Loucy (cell line): ENCODE data around the gene SCAANT1.

Experiments used
- H2AFZ ChIP-seq: fragments of 200-600 bp; sonication (generic); 2 replicates; pipeline ENCODE4 v1.6.0; 2016; ENCODE audit warnings: antibody characterized with exemption, mild to moderate bottlenecking, low read length, moderate library complexity
- H3F3A ChIP-seq: fragments of 200-600 bp; 2 replicates; pipeline ENCODE4 v1.6.0; 2016; ENCODE audit warnings: antibody characterized with exemption, low read depth, mild to moderate bottlenecking
- H3K27me3 ChIP-seq: fragments of 200-600 bp; sonication (generic); 2 replicates; pipeline ENCODE4 v1.6.1; 2014; ENCODE audit warnings: low read length, mild to moderate bottlenecking; ENCODE audit not compliant: insufficient read depth, poor library complexity, severe bottlenecking
- H3K36me3 ChIP-seq: fragments of 200-600 bp; sonication (generic); 2 replicates; pipeline ENCODE4 v1.6.1; 2016; ENCODE audit warnings: low read length; ENCODE audit not compliant: insufficient read depth
- H3K4me1 ChIP-seq: fragments of 200-600 bp; sonication (generic); 2 replicates; pipeline ENCODE4 v1.5.1; 2014; ENCODE audit warnings: low read length, mild to moderate bottlenecking; ENCODE audit not compliant: insufficient read depth, poor library complexity, severe bottlenecking
- H3K4me2 ChIP-seq: fragments of 200-600 bp; sonication (generic); 2 replicates; pipeline ENCODE4 v1.6.0; 2014; ENCODE audit warnings: antibody characterized with exemption, low read length, low read depth, mild to moderate bottlenecking; ENCODE audit not compliant: poor library complexity, severe bottlenecking
- H3K4me3 ChIP-seq: fragments of 200-600 bp; sonication (generic); 2 replicates; pipeline ENCODE4 v1.5.1; 2014; ENCODE audit warnings: low read length, mild to moderate bottlenecking, mixed read lengths; ENCODE audit not compliant: poor library complexity, severe bottlenecking
- H3K79me2 ChIP-seq: fragments of 200-600 bp; sonication (generic); 2 replicates; pipeline ENCODE4 v1.6.1; 2014; ENCODE audit warnings: low read length; ENCODE audit not compliant: insufficient read depth
- H3K9ac ChIP-seq: fragments of 200-600 bp; sonication (generic); 2 replicates; pipeline ENCODE4 v1.6.0; 2014; ENCODE audit warnings: mild to moderate bottlenecking, low read depth, low read length, moderate library complexity; ENCODE audit not compliant: poor library complexity, severe bottlenecking
- H3K9me2 ChIP-seq: fragments of 200-600 bp; sonication (generic); replicated peaks from 2 replicates; pipeline ENCODE4 v1.6.1; 2016; ENCODE audit warnings: low read depth, low read length, mixed read lengths
- H3K9me3 ChIP-seq: fragments of 200-600 bp; sonication (generic); 2 replicates; pipeline ENCODE4 v1.6.1; 2014; ENCODE audit warnings: mild to moderate bottlenecking, antibody characterized with exemption, low read length, low read depth; ENCODE audit not compliant: insufficient read depth
- H4K20me1 ChIP-seq: fragments of 200-600 bp; sonication (generic); 2 replicates; pipeline ENCODE4 v1.6.0; 2014; ENCODE audit warnings: antibody characterized with exemption, low read length, mild to moderate bottlenecking; ENCODE audit not compliant: insufficient read depth, poor library complexity, severe bottlenecking
- EZH2phosphoT487 ChIP-seq: fragments of 200-600 bp; IDR thresholded peaks from 2 replicates; pipeline ENCODE4 v1.6.1; 2018; ENCODE audit warnings: antibody characterized with exemption, mild to moderate bottlenecking, moderate library complexity, borderline replicate concordance
- TF ChIP-seq, protein P1 (sequence below): fragments of 200-600 bp; sonication (generic); conservative IDR thresholded peaks from 2 replicates; pipeline ENCODE4 v1.5.1; 2014; ENCODE audit warnings: mild to moderate bottlenecking, antibody characterized with exemption, low read length

Gene SCAANT1

DNA sequence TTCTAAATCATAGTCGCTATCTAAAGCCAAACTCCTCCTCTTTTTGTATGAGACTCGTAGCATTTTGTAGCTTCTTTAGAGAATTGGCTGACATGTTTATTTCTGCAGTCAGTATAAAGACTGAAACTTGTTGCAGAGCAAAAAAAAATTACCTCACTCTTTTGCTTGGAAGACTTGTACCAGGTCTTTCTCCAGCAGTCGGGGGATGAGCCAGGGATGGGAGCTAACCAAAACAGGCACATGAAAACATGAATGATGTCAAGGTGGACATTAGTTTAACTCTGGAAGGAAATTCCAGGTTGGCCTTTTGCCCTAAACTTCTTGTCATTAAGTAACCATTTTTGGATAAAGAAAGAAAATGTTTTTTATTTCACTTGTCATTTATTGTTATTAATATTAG lies 47.0 kb upstream of the SCAANT1 start:
- no peaks in the 10 kb centered on the region for H3K9me2 ChIP-seq
- H3K79me2 ChIP-seq = peaks cover 63% of the 10 kb centered on the region
- H3K4me1 ChIP-seq = peaks cover 13% of the 10 kb centered on the region
- H3K9me3 ChIP-seq = no peaks in the 10 kb centered on the region
- no peak overlapping the region for H3K4me2 ChIP-seq
- H3K4me3 ChIP-seq = no peak overlapping the region
- H3K27me3 ChIP-seq = no peaks in the 10 kb centered on the region
- no peak overlapping the region for H2AFZ ChIP-seq
- peaks cover 32% of the 10 kb centered on the region for H3K36me3 ChIP-seq
- H3K9ac ChIP-seq = no peak overlapping the region
- H4K20me1 ChIP-seq = peaks cover 35% of the 10 kb centered on the region
- no peaks in the 10 kb centered on the region for H3F3A ChIP-seq
- TF ChIP-seq, protein P1, sequence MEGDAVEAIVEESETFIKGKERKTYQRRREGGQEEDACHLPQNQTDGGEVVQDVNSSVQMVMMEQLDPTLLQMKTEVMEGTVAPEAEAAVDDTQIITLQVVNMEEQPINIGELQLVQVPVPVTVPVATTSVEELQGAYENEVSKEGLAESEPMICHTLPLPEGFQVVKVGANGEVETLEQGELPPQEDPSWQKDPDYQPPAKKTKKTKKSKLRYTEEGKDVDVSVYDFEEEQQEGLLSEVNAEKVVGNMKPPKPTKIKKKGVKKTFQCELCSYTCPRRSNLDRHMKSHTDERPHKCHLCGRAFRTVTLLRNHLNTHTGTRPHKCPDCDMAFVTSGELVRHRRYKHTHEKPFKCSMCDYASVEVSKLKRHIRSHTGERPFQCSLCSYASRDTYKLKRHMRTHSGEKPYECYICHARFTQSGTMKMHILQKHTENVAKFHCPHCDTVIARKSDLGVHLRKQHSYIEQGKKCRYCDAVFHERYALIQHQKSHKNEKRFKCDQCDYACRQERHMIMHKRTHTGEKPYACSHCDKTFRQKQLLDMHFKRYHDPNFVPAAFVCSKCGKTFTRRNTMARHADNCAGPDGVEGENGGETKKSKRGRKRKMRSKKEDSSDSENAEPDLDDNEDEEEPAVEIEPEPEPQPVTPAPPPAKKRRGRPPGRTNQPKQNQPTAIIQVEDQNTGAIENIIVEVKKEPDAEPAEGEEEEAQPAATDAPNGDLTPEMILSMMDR = no peak
- TF ChIP-seq EZH2phosphoT487 = no peak

DNA sequence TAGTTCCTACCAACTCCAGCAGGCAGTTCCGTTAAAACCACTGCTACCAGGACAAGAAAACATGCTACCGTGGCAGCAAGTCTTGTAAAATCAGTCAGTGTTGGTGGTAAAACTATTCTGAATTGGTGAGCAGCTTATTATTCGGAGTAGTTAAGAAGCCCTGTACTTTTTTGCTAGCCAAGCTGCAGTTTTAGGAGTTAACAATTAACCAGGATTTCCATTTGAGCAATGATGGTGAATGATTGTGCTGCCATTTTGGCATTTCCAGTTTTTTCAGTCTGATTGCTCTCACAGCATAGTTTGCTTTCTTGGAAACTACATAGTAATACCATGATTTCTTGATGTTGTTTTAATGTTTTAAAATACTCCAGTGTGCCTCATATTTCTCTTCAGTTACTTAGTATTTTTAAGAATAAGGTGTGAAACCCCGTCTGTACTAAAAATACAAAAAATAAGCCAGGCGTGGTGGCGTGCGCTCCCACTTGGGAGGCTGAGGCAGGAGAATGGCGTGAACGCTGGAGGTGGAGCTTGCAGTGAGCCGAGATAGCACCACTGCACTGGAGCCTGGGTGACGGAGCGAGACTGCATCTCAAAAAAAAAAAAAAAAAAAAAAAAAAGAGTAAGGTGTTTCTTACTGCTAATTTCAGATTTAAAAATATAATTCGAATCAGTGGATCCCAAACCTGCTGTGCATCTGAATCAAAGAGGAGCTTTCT lies 43.8 kb upstream of the SCAANT1 start:
- Histone ChIP-seq H3F3A (no peaks in the 10 kb centered on the region), H3K4me2 (no peak overlapping the region), H3K79me2 (peaks cover 60% of the 10 kb centered on the region), H3K27me3 (no peaks in the 10 kb centered on the region), H3K9ac (no peak overlapping the region), H2AFZ (no peak overlapping the region), H3K9me2 (no peaks in the 10 kb centered on the region), H3K9me3 (no peaks in the 10 kb centered on the region), H3K4me1 (peaks cover 13% of the 10 kb centered on the region), H4K20me1 (peaks cover 25% of the 10 kb centered on the region), H3K4me3 (no peak overlapping the region), H3K36me3 (peaks cover 38% of the 10 kb centered on the region)
- TF ChIP-seq, protein P1 = no peak
- no peak for TF ChIP-seq EZH2phosphoT487

DNA sequence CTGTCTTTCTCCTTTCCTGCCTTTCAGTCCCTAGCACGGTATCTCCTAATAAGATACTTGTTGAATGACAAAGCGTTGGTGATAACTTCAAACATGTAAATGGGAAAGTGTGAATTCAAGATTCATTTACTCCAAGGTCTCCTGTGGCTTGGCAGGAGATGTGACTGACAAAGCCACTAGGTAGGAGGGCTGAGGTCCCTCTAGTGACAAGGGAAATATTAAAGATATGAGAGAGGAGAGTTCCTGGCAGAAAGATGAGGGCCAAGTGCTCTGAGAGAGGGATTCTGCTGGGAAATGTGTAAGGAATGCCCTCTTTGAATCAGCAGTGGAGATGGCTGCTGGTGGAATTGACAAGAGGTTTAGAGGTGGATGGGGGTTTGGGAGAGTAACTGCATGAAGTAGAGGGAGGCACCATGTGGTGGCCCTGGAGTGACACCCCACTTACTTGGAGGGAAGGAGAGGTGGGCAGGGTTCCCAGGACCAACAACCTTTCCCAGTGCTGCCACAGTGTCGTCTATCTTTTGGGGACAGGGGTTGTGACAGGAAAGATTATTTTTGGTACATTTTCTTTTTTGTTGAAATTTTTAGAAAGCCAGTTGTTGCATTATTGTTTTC lies 43.0 kb upstream of the SCAANT1 start:
- Histone ChIP-seq H3K79me2 (peaks cover 60% of the 10 kb centered on the region), H2AFZ (no peak overlapping the region), H3F3A (no peaks in the 10 kb centered on the region), H3K4me3 (no peak overlapping the region), H3K36me3 (peaks cover 38% of the 10 kb centered on the region), H4K20me1 (peaks cover 24% of the 10 kb centered on the region), H3K4me1 (peaks cover 9% of the 10 kb centered on the region), H3K9ac (no peak overlapping the region), H3K9me3 (no peaks in the 10 kb centered on the region), H3K4me2 (no peak overlapping the region), H3K9me2 (no peaks in the 10 kb centered on the region), H3K27me3 (no peaks in the 10 kb centered on the region)
- TF ChIP-seq, protein P1 = no peak
- no peak for TF ChIP-seq EZH2phosphoT487
